Hindlimb muscle (tissue), 1 donor: ENCODE measurements around the gene CEP112. TPM values are rescaled to one million over a fixed set of nuclear protein-coding genes. Genes with fewer than 3 reads are reported as not detected.

Source experiments
- DNase-seq: peaks from one replicate; pipeline ENCODE4 v3.0.0-alpha.2; 2013
- polyA plus RNA-seq: library from polyadenylated mRNA; unstranded; fragments of 120-200 nt; gene quantifications from one replicate; pipeline ENCODE4 v1.2.1, GENCODE V29; 2013; ENCODE audit not compliant: insufficient read length

The CEP112 gene
- polyA plus RNA-seq, 1 donor, result 14.8 TPM

GRCh38 chr17:65920996-65921395 lies 270.9 kb downstream of the CEP112 start:
- DNase-seq, result no peak

GRCh38 chr17:65918916-65919315 lies 273.0 kb downstream of the CEP112 start:
- DNase-seq, result no peak

- DNase-seq, result no peak
Measured at GRCh38 chr17:65918500-65918899, 273.4 kb downstream of the CEP112 start.

- DNase-seq, result no peak
Measured at GRCh38 chr17:65917560-65917959, 274.4 kb downstream of the CEP112 start.

- no peak for DNase-seq
Measured at GRCh38 chr17:65916425-65916824, 275.5 kb downstream of the CEP112 start.

- DNase-seq, result no peak
Measured at GRCh38 chr17:65914784-65915342, 277.1 kb downstream of the CEP112 start.

GRCh38 chr17:65913326-65913850 lies 278.5 kb downstream of the CEP112 start:
- DNase-seq, result no peak

- DNase-seq, result no peak
Measured at GRCh38 chr17:65910836-65911235, 281.1 kb downstream of the CEP112 start.

- DNase-seq, result no peak
Measured at GRCh38 chr17:65902831-65903522, 289.0 kb downstream of the CEP112 start.

GRCh38 chr17:65902155-65902554 lies 289.8 kb downstream of the CEP112 start:
- no peak for DNase-seq

- no peak for DNase-seq
Measured at GRCh38 chr17:65901394-65901793, 290.5 kb downstream of the CEP112 start.

GRCh38 chr17:65900216-65900615 lies 291.7 kb downstream of the CEP112 start:
- no peak for DNase-seq

- DNase-seq, result no peak
Measured at GRCh38 chr17:65898651-65899050, 293.3 kb downstream of the CEP112 start.

- DNase-seq, result no peak
Measured at GRCh38 chr17:65896889-65897288, 295.0 kb downstream of the CEP112 start.

- DNase-seq, result no peak
Measured at GRCh38 chr17:65895969-65896368, 296.0 kb downstream of the CEP112 start.

- no peak for DNase-seq
Measured at GRCh38 chr17:65893692-65894279, 298.1 kb downstream of the CEP112 start.

GRCh38 chr17:65892912-65893377 lies 299.0 kb downstream of the CEP112 start:
- DNase-seq, result no peak

GRCh38 chr17:65891231-65891735 lies 300.6 kb downstream of the CEP112 start:
- DNase-seq, result no peak

GRCh38 chr17:65888649-65889048 lies 303.3 kb downstream of the CEP112 start:
- DNase-seq, result no peak

GRCh38 chr17:65886315-65887245 lies 305.4 kb downstream of the CEP112 start:
- no peak for DNase-seq

- DNase-seq, result no peak
Measured at GRCh38 chr17:65885541-65886312, 306.2 kb downstream of the CEP112 start.

GRCh38 chr17:65876985-65877384 lies 314.9 kb downstream of the CEP112 start:
- DNase-seq, result no peak
